NCI-H1092 treated with DMSO at 0.1 percent for 48 hours (cell line): ENCODE measurements around the gene DPYSL4.

Experiments used
- DNase-seq: peaks from one replicate; lab custom pipeline; 2025; lab: John Stamatoyannopoulos, UW

DPYSL4 gene

DNA sequence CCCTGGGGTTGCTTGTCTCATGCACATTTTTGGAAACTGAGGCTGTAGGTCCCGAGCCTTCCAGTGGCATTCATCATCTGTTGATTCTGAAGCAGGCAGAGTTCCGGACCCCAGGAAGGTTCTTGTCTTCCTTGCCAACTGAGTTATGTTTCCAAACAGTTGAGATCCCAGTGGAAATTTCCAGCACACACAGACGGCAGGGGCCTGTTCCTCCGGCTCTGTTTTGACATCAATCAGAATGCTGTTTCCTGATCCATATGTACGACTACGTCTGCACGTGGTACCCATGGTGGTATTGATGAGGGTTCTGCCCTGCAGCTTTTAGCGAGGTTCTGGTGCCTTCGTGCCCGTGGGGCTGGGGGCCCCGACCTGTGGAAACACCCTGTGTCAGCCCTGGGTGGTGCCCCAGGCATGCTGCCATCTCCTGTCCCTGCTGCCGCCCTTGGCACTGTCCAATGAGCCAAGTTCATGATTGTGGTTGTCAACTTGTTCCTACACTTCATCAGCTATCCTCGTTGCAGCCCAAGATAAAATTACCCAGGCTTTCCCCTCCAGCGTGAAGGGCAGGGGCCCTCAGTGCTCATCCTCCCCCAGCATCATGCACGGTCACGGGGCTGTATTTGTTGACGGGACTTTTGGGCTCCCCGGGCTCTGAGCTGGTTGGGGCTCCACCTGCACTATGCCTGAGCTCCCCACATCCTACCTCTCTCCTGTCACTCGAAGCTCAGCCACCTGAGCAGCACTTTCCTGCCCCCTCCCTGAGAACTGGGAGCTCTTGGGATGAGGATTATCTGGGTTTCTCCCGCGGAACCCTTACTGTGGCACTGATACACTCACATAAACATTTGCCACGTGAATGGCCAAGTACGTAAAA, 7.8 kb upstream of the DPYSL4 start:
- no peak for DNase-seq

DNA sequence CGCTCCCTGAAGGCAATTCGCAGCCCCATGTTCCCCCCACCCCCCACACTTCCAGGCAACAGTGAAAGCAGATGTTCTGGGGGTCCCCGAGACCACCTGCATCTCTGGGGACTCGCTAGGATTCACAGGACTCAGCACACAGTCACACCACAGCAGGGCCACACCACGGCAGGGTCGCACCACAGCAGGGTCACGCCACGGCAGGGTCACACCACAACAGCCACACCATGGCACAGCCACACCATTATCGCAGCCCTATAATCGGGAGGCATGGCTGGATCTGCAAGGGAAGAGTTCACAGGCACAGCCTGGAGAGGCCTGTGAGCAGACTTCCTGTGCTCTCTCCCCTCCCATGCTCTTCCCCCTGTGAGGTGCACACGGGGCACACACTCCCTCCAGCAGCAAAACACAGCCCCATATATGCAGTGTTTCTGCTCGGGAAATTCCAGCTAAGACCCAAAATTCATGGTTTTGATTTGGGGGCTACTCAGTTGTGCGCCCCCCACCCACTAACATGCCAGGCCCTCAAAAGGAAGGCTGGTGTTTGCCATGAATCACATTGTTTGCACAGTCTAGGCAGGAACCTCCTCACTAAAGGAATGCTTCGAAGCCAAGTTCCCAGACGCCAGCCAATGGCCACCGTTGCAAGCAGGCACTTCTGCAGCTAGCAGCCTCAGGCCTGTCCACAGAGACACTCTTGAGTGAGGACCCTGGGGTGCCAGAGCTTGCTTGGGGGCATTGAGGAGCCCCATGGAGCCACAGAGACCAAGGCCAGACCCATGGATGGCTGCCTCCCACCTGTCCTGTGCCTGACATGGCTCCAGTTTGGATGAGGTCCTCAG, 7.0 kb upstream of the DPYSL4 start:
- DNase-seq = no peak

- DNase-seq = no peak
Measured at GRCh38 chr10:132180736-132181135, 6.0 kb upstream of the DPYSL4 start.

GRCh38 chr10:132181691-132182425, 4.9 kb upstream of the DPYSL4 start:
- no peak for DNase-seq

DNA sequence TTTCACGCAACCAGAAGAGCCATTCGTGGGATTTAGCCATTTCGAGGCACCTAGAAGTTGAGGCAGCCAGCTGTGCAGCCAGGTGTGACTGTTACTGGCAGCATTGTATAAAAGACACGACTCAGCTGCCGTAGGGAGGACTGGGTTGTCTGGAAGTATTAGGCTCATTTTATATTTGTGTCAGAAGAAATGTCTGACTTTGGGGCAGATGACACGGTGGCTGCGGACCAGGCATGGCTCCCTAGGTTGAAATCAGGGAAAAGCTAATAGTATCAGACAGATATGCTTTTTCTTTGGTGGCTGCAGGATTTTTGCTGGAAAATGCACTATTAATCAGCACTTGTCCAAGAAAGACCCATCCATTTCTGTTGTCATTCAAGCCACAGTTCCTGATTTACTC, 4.2 kb upstream of the DPYSL4 start:
- DNase-seq = no peak

GRCh38 chr10:132183046-132183445, 3.7 kb upstream of the DPYSL4 start:
- no peak for DNase-seq

GRCh38 chr10:132184816-132185593, 1.7 kb upstream of the DPYSL4 start:
- no peak for DNase-seq

DNA sequence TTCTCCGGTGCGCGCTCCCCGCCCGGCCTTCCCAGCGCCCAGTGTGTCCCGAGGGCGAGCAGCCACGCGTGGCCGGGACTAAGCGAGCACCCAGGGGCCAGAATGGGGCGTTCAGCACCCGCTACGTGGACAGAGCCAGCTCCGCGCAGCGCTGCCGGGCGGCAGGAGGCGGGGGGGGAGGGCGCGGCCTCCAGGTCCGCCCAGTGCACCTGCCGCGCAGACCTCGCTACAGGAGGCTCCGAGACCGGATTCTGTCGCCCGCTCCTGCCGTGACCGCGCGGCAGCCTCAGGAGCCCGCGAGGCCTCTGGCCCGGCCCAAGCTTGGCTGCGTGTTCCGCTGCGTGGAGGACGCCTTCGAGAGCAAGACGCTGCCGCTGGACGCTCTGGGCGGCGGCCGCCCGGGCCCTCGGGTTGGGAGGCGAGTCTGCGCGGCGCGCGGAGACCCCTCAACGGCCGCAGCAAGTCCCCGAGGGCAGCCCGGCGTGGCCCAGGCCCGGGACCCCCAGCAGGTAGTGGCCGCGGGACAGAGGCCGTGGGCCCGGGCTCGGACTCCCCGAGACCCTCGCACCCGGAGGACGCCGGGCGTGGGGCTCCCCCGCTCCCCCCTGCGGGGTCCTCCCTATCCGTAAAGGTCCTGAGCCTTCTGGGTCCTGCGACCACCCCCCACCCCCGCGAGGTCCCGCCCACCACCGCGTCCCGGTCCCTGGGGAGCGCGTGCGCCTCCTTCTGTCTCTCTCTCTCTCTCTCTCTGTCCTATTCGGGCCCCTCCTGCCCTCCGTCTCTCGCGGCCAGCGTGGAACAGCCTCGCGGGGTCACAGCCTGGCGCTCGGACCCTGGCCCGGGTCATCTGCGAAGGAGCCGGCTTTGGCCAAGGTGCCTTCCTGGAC, 904 bp upstream of the DPYSL4 start:
- no peak for DNase-seq

GRCh38 chr10:132187430-132188138, 836 bp downstream of the DPYSL4 start:
- DNase-seq = no peak

DNA sequence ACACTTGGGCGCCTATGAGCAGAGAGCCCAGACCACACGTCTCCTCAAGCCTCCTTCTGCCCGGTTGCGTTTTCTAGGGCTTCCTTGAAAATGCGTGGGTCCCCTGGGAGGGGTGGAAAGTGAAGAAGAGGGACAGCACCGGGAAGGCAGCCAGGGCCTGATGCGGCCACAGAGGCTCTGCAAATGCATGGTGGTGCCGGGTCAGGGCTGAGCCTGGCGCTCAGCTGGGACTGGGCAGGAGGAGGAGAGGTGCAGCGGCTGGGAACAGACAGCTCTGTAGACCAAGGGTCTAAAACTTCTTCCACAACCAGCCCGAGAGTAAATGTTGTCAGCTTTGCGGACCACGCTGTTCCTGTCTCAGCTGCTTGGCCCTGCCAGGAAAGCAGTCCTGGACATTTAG, 1.6 kb downstream of the DPYSL4 start:
- DNase-seq = no peak

DNA sequence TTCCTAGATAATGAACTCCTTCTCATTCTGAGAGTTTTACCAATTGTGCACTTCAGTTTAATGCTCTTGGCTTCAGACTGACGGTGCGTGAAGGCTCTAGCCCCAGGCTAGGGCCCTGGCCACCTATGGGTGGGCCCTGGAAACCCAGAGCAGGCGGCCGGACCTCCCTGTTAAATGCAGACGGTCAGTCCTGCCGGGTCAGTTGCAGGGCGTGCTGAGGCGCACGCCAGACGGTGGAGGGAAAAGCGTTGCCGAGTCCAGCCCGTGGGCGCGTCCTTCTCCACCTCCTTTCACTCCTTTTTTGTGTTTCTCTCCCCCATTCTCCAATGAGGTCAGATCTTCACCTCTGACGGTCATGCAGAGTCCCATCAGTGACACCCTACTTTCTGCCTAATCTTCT, 2.3 kb downstream of the DPYSL4 start:
- no peak for DNase-seq

GRCh38 chr10:132189810-132190422, 3.2 kb downstream of the DPYSL4 start:
- no peak for DNase-seq

- no peak for DNase-seq
Measured at GRCh38 chr10:132192076-132192975, 5.6 kb downstream of the DPYSL4 start.

DNA sequence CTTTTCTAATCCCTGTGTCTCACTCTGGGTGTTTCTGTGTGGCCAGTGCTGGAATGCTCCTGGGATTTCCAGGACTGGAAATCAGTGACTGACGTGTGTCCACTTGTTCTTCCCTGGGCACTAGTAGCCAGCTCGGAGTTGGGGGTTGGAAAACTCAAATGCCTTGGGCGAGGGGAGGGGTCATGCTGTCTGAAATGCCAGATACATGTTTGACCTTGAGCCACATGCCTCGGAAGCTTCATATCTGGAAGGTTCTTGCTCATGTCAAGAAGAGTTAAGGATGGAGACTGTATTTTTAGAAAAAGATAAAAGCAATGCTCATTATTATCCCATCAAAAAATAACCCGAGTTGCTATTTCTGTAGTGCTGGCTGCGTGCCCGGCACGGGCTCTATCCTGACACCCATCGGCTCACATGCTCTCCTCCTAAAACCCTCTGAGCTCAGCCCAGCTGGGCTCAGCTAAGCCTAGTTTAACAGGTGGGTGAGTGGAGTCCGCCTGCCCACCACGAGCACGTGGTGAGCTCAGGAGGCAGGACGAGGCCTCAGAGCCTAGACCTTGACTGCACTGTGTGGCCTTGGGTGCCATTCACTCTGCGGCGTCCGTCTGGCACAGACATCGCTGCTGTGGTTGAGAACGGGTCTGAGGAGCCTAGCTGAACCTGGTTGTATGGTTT, 6.4 kb downstream of the DPYSL4 start:
- no peak for DNase-seq

- DNase-seq = no peak
Measured at GRCh38 chr10:132193907-132194552, 7.3 kb downstream of the DPYSL4 start.

DNA sequence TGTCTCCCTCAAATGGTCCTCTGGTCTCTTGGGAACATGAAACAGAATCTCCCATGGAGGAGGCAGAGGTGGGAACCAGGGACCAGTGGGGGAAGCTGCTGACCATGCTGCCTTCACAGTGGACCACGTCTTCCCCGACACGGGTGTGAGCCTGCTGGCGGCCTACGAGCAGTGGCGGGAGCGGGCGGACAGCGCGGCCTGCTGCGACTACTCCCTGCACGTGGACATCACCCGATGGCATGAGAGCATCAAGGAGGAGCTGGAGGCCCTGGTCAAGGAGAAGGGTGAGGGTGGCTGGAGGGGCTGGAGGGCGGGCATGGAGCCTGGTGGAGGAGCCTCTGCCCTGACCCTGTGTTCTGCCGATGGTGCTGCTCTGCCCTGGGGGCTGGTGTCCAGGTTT, 8.0 kb downstream of the DPYSL4 start:
- DNase-seq = no peak

DNA sequence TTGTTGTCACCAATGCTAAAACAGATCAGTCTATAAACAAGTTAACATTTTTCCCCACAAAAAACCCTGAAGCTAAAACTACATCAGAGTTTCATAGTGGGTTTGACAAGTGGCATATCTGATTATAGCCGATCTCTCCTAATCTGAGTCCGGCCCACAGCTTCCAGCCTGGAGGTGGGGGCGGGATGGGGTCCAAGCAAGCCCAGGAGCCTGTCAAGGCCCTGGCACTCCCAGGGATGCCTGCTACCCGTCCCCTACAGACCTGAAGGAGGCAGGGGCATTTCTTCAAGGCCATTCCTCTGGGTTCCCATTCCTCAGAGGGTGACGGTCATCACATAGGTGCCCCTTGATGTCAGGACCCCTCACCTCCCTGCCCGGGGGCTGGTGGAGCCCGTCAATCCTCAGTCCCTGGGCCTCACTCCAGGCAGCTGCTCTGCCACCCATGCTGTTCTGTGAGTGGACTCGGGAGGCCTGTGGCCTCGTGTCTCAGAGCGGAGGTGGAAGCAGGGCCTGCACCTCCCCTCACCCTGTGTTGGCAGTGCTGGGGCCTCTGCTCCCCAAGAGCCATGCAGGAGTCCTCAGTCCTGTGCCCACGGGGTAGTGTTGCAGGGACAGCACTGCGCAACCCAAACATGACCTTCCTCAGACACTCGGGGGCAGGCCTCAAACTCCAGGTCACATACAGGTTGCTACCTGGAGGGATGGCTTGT, 8.8 kb downstream of the DPYSL4 start:
- DNase-seq = no peak
